Measurements from ENCODE around the gene AEN. TPM values are rescaled to one million over a fixed set of nuclear protein-coding genes. Genes with fewer than 3 reads are reported as not detected.

Gene AEN
- total RNA-seq, 4 donors from 2014 or later: 7.7 to 10.3 (median 8.4) TPM

DNA sequence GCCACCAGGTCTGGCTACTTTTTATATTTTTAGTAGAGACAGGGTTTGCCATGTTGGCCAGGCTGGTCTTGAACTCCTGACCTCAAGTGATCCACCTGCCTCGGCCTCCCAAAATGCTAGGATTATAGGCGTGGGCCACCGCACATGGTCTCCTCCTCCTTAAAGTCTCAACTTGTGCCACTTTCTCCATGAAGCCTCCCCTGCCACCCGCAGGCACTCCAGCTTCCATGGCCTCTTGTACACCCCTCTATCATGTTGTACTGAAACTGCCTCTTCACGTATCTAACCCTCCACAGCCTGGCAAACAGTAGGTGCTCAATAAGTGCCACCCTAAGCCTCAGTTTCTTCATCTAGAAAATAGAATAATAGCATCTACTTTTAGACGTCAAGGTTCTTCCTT, 57.6 kb downstream of the AEN start:
- TF ChIP-seq POLR2A (IDR thresholded peaks at IDR 0.05): no peak
- no peak for TF ChIP-seq CTCF (IDR thresholded peaks at IDR 0.05)
- peak in 1 of 2 donors; percentile 29 for DNase-seq (ENCODE audit: low spot score in 2 of 2)
- intact Hi-C loops (cut with DNase I; ENCODE audit: low total_unique reads): no loop called here
- H3K4me3 ChIP-seq (ENCODE audit: low read depth, poor library complexity, severe bottlenecking): no peak overlapping the region
- WGBS, 2 donors: 93 to 96% methylated on average over 6 of the region's 6 CpGs

- no peak for TF ChIP-seq POLR2A (IDR thresholded peaks at IDR 0.05)
- no peak for TF ChIP-seq CTCF (IDR thresholded peaks at IDR 0.05)
- intact Hi-C loops (cut with DNase I; ENCODE audit: low total_unique reads): no loop called here
- H3K4me3 ChIP-seq (ENCODE audit: low read depth, poor library complexity, severe bottlenecking): no peak overlapping the region
- WGBS, 2 donors: 76 to 78% methylated on average over 13 of the region's 13 CpGs
- DNase-seq (ENCODE audit: low spot score in 2 of 2): no peak
Observed at GRCh38 chr15:88680241-88681001, 59.3 kb downstream of the AEN start.

GRCh38 chr15:88681610-88682221, 60.6 kb downstream of the AEN start:
- intact Hi-C loops (cut with DNase I; ENCODE audit: low total_unique reads): no loop called here
- TF ChIP-seq POLR2A (IDR thresholded peaks at IDR 0.05) (no peak), CTCF (IDR thresholded peaks at IDR 0.05) (no peak)
- no peak overlapping the region for H3K4me3 ChIP-seq (ENCODE audit: low read depth, poor library complexity, severe bottlenecking)
- no peak for DNase-seq (ENCODE audit: low spot score in 2 of 2)
- 71 to 77% methylated on average over 8 to 11 of the region's 13 CpGs for WGBS, 2 donors

MicroRNA genes within 50 kb of the gene (microRNA counts, 767-probe panel; counts per million panel counts)
- 0 to 358 counts per million in 2 donors for microRNA hsa-miR-1179
- 0 to 358 counts per million in 2 donors for microRNA hsa-miR-7-5p

Small RNAs within 50 kb of the gene (microRNA-seq; reads per million reads assigned to microRNA genes)
- gene MIR1179 (ENCODE audit: borderline number of aligned reads in 1 of 2, borderline replicate concordance in 2 of 2) (0 to 0.57 reads per million in 2 donors), gene MIR3529 (ENCODE audit: borderline number of aligned reads in 1 of 2, borderline replicate concordance in 2 of 2) (0 reads per million in 2 donors), gene MIR7-2 (ENCODE audit: borderline number of aligned reads in 1 of 2, borderline replicate concordance in 2 of 2) (0 reads per million in 2 donors)

Other genes with a start within 250 kb of the AEN start
- 10 to 100 TPM in 3 of 4 donors, 1 to 10 TPM in 1; 7.6 to 28.4 (median 17.8) TPM for gene MRPL46, start 154.0 kb upstream of the AEN start, total RNA-seq
- 10 to 100 TPM; 28.4 to 40.0 (median 31.6) TPM for gene MRPS11, start 153.6 kb upstream of the AEN start, total RNA-seq
- 1 to 10 TPM; 2.5 to 7.0 (median 5.1) TPM for gene DET1, start 74.7 kb upstream of the AEN start, total RNA-seq
- 10 to 100 TPM in 3 of 4 donors, 1 to 10 TPM in 1; 4.3 to 26.7 (median 11.8) TPM for gene ISG20, start 17.7 kb downstream of the AEN start, total RNA-seq
- under 1 TPM in 3 of 4 donors, not detected in 1; 0.17 to 0.61 (median 0.58) TPM for gene ACAN, start 182.1 kb downstream of the AEN start, total RNA-seq

All from lower leg skin (tissue), 4 donors.